H1 (cell line): ENCODE measurements around the gene IQCE. TPM values are rescaled to one million over a fixed set of nuclear protein-coding genes. Genes with fewer than 3 reads are reported as not detected.

Experiments
- CTCF ChIA-PET: fragments of 300-600 bp; sonication (Branson Sonifier 250); formaldehyde crosslinking; loops from one replicate; lab custom pipeline; 2021; ENCODE audit not compliant: partially characterized antibody; lab: Charles Lee
- POLR2A ChIA-PET: fragments of 300-600 bp; sonication (Branson Sonifier 250); formaldehyde crosslinking; loops from one replicate; lab custom pipeline; 2021; ENCODE audit warnings: inconsistent platforms; ENCODE audit not compliant: partially characterized antibody; lab: Charles Lee
- DNase-seq, 2 experiments: peaks; one replicate each; pipeline versions ENCODE4 v3.0.0 to v3.0.0-alpha.2; 2010 to 2022; ENCODE audit warnings: low spot score in 2 of 2, low read depth in 1 of 2, mixed read lengths in 1 of 2
- FAIRE-seq: peaks from 2 replicates; lab custom pipeline; 2011; peaks lifted over from hg19 to GRCh38; lab: Jason Lieb, UNC
- H2AFZ ChIP-seq: 2 replicates; pipeline ENCODE4 v1.8.1; 2012; ENCODE audit warnings: low read length, inconsistent platforms
- H2AK5ac ChIP-seq: 2 replicates; pipeline ENCODE4 v1.6.1; 2013; ENCODE audit warnings: low read depth, low read length
- H2BK120ac ChIP-seq: replicated peaks from 2 replicates; pipeline ENCODE3; 2013; ENCODE audit warnings: low read depth, low read length, inconsistent platforms
- H2BK12ac ChIP-seq: 2 replicates; pipeline ENCODE4 v1.6.1; 2013; ENCODE audit warnings: low read depth, low read length
- H2BK15ac ChIP-seq: 2 replicates; pipeline ENCODE4 v1.6.1; 2013; ENCODE audit warnings: low read length
- H2BK20ac ChIP-seq: 2 replicates; pipeline ENCODE4 v1.6.1; 2013; ENCODE audit warnings: low read length
- H2BK5ac ChIP-seq: 2 replicates; pipeline ENCODE4 v1.6.1; 2013; ENCODE audit warnings: low read depth, low read length
- H3K14ac ChIP-seq: 2 replicates; pipeline ENCODE4 v1.6.1; 2013; ENCODE audit warnings: inconsistent platforms; ENCODE audit not compliant: insufficient read length
- H3K18ac ChIP-seq: 2 replicates; pipeline ENCODE4 v1.6.1; 2013; ENCODE audit warnings: low read length; ENCODE audit errors: extremely low read depth
- H3K23ac ChIP-seq: 2 replicates; pipeline ENCODE4 v1.6.1; 2013; ENCODE audit warnings: inconsistent platforms; ENCODE audit not compliant: insufficient read length
- H3K23me2 ChIP-seq: 2 replicates; pipeline ENCODE4 v1.6.1; 2013; ENCODE audit warnings: low read depth, low read length
- H3K27ac ChIP-seq: 2 replicates; pipeline ENCODE4 v1.6.1; 2011; ENCODE audit warnings: low read depth, low read length, inconsistent platforms
- H3K27me3 ChIP-seq, 4 experiments: replicated peaks in 1 of 4; 1 replicate in 1 of 4; 2 replicates in 3 of 4; pipeline versions ENCODE4 v1.6.1 to v1.8.1; 2011 to 2013; ENCODE audit warnings: low read length in 3 of 4, mild to moderate bottlenecking in 3 of 4, inconsistent platforms in 2 of 4, mixed read lengths in 2 of 4, moderate library complexity in 1 of 4; ENCODE audit not compliant: control insufficient read depth in 3 of 4, insufficient read depth in 3 of 4; ENCODE audit errors: extremely low read depth in 1 of 4
- H3K36me3 ChIP-seq, 4 experiments: 2 replicates each; pipeline versions ENCODE4 v1.6.1 to v1.8.1; 2011 to 2013; ENCODE audit warnings: mild to moderate bottlenecking in 4 of 4, low read length in 3 of 4, moderate library complexity in 2 of 4, control low read depth in 1 of 4, inconsistent platforms in 1 of 4; ENCODE audit not compliant: insufficient read depth in 4 of 4, control insufficient read depth in 2 of 4
- H3K4ac ChIP-seq: replicated peaks from 2 replicates; pipeline ENCODE3; 2013; ENCODE audit warnings: low read length, low read depth, mixed read lengths, inconsistent platforms; ENCODE audit not compliant: insufficient read length
- H3K4me1 ChIP-seq, 4 experiments: replicated peaks in 1 of 4; 1 replicate in 1 of 4; 2 replicates in 3 of 4; pipeline versions ENCODE4 v1.6.1 to v1.8.1; 2011 to 2013; ENCODE audit warnings: low read length in 3 of 4, inconsistent platforms in 2 of 4, mixed read lengths in 1 of 4; ENCODE audit not compliant: insufficient read depth in 4 of 4, control insufficient read depth in 3 of 4
- H3K4me2 ChIP-seq, 2 experiments: 2 replicates each; pipeline versions ENCODE4 v1.6.1 to v1.8.1; 2011 to 2013; ENCODE audit warnings: low read depth in 2 of 2, low read length in 2 of 2, control low read depth in 1 of 2, inconsistent platforms in 1 of 2, mild to moderate bottlenecking in 1 of 2; ENCODE audit not compliant: insufficient read depth in 1 of 2
- H3K4me3 ChIP-seq, 4 experiments: fragments of 200-600, 300-600 bp in 1 of 4; sonication (generic), shearing (Covaris generic), sonication (Bioruptor Twin) in 1 of 4; 2 replicates each; pipeline versions ENCODE4 v1.5.1 to v1.8.1; 2011 to 2016; ENCODE audit warnings: low read length in 4 of 4, low read depth in 3 of 4, control low read depth in 2 of 4, inconsistent platforms in 2 of 4, mild to moderate bottlenecking in 2 of 4, mixed read lengths in 1 of 4, moderate library complexity in 1 of 4; ENCODE audit not compliant: insufficient read depth in 2 of 4; ENCODE audit errors: extremely low read depth in 1 of 4
- H3K56ac ChIP-seq: replicated peaks from 2 replicates; pipeline ENCODE3; 2013; ENCODE audit warnings: low read depth, mild to moderate bottlenecking, mixed read lengths, low read length, inconsistent platforms; ENCODE audit not compliant: insufficient read length
- H3K79me1 ChIP-seq: 2 replicates; pipeline ENCODE4 v1.6.1; 2013; ENCODE audit warnings: low read depth, low read length, control low read depth
- H3K79me2 ChIP-seq, 2 experiments: 2 replicates each; pipeline versions ENCODE4 v1.6.1 to v1.8.1; 2012 to 2013; ENCODE audit warnings: low read length in 2 of 2, mild to moderate bottlenecking in 2 of 2, inconsistent platforms in 1 of 2; ENCODE audit not compliant: insufficient read depth in 2 of 2, control insufficient read depth in 1 of 2
- H3K9ac ChIP-seq, 4 experiments: replicated peaks in 1 of 4; 1 replicate in 1 of 4; 2 replicates in 3 of 4; pipeline versions ENCODE4 v1.6.1 to v1.8.1; 2011 to 2013; ENCODE audit warnings: low read depth in 3 of 4, low read length in 3 of 4, control low read depth in 2 of 4, mild to moderate bottlenecking in 2 of 4, moderate library complexity in 2 of 4, inconsistent platforms in 1 of 4; ENCODE audit errors: extremely low read depth in 1 of 4
- H3K9me3 ChIP-seq, 2 experiments: 2 replicates each; pipeline versions ENCODE4 v1.6.1 to v1.8.1; 2012 to 2013; ENCODE audit warnings: mild to moderate bottlenecking in 2 of 2, moderate library complexity in 2 of 2, control low read depth in 1 of 2, inconsistent platforms in 1 of 2, low read depth in 1 of 2, low read length in 1 of 2, mixed read lengths in 1 of 2; ENCODE audit not compliant: insufficient read depth in 2 of 2
- H4K20me1 ChIP-seq, 2 experiments: replicated peaks in 1 of 2; 2 replicates each; pipeline versions ENCODE3 to v1.8.1; 2011 to 2013; ENCODE audit warnings: inconsistent platforms in 2 of 2, low read length in 2 of 2, mild to moderate bottlenecking in 1 of 2; ENCODE audit not compliant: insufficient read depth in 2 of 2, control insufficient read depth in 1 of 2
- H4K5ac ChIP-seq: 2 replicates; pipeline ENCODE4 v1.6.1; 2013; ENCODE audit warnings: low read length, low read depth, mixed read lengths, inconsistent platforms; ENCODE audit not compliant: insufficient read length
- H4K8ac ChIP-seq: 2 replicates; pipeline ENCODE4 v1.8.0; 2013; ENCODE audit warnings: mild to moderate bottlenecking, moderate library complexity, low read length, inconsistent platforms; ENCODE audit not compliant: insufficient read depth; ENCODE audit errors: extremely low read depth
- H4K91ac ChIP-seq: replicated peaks from 2 replicates; pipeline ENCODE3; 2013; ENCODE audit warnings: low read length, mixed read lengths, inconsistent platforms; ENCODE audit not compliant: insufficient read length
- ASH2L ChIP-seq: fragments of 200-600, 300-600 bp; sonication (generic); IDR thresholded peaks from one replicate; pipeline ENCODE4 v1.7.1; 2017; ENCODE audit warnings: low read length
- ATF2 ChIP-seq: IDR thresholded peaks from 2 replicates; pipeline ENCODE4 v1.6.1; 2012; ENCODE audit warnings: low read length, inconsistent platforms
- CBX8 ChIP-seq: fragments of 300-800, 300-1000 bp; sonication (generic); IDR thresholded peaks from 2 replicates; pipeline ENCODE4 v1.7.1; 2016; ENCODE audit warnings: low read depth, low read length, borderline replicate concordance
- CHD1 ChIP-seq: IDR thresholded peaks from 2 replicates; pipeline ENCODE4 v1.6.1; 2012; ENCODE audit warnings: low read depth, low read length, improper control_type of control experiment
- CTBP2 ChIP-seq: IDR thresholded peaks from 2 replicates; pipeline ENCODE4 v1.7.0; 2011; ENCODE audit warnings: borderline replicate concordance, mild to moderate bottlenecking, moderate library complexity, mixed read lengths, low read length; ENCODE audit not compliant: insufficient read depth, insufficient read length
- EP300 ChIP-seq, 2 experiments: IDR thresholded peaks; 1 replicate in 1 of 2; 2 replicates in 1 of 2; pipeline ENCODE4 v1.6.1; 2011 to 2012; ENCODE audit warnings: low read depth in 2 of 2, low read length in 2 of 2, mild to moderate bottlenecking in 2 of 2, borderline replicate concordance in 1 of 2, inconsistent platforms in 1 of 2, moderate library complexity in 1 of 2
- KDM4A ChIP-seq: IDR thresholded peaks from one replicate; pipeline ENCODE4 v1.7.1; 2012; ENCODE audit warnings: low read depth, mild to moderate bottlenecking, moderate library complexity, low read length, inconsistent platforms; ENCODE audit not compliant: severe bottlenecking
- MAX ChIP-seq: IDR thresholded peaks from 2 replicates; pipeline ENCODE4 v1.6.1; 2012; ENCODE audit warnings: inconsistent platforms
- POLR2AphosphoS5 ChIP-seq: IDR thresholded peaks from 2 replicates; pipeline ENCODE4 v1.6.1; 2011; ENCODE audit warnings: low read depth, low read length
- RXRA ChIP-seq: IDR thresholded peaks from 2 replicates; pipeline ENCODE4 v1.6.1; 2011; ENCODE audit warnings: low read depth, mild to moderate bottlenecking, low read length, moderate library complexity; ENCODE audit not compliant: insufficient read depth
- SRF ChIP-seq: IDR thresholded peaks from 2 replicates; pipeline ENCODE4 v1.6.1; 2011; ENCODE audit warnings: mild to moderate bottlenecking, low read depth, low read length, moderate library complexity
- TCF12 ChIP-seq: IDR thresholded peaks from 2 replicates; pipeline ENCODE4 v1.6.1; 2011; ENCODE audit warnings: low read depth, mild to moderate bottlenecking, low read length
- WGBS, 2 experiments: shearing (Covaris generic) in 1 of 2; methylation state at CpG; one replicate each; pipeline versions ENCODE4 v1.1.6 to v1.1.7; 2013 to 2015; ENCODE audit warnings: low lambda C conversion rate in 2 of 2, mixed read lengths in 2 of 2, inconsistent platforms in 1 of 2, low coverage in 1 of 2, missing lambda C conversion rate in 1 of 2; ENCODE audit not compliant: insufficient replicate concordance in 2 of 2, insufficient coverage in 1 of 2, insufficient read length in 1 of 2; ENCODE audit errors: extremely low coverage in 1 of 2, missing lambda C conversion rate in 1 of 2; 5-methylcytosine and 5-hydroxymethylcytosine counted together
- polyA plus RNA-seq, 7 experiments: library from polyadenylated mRNA; depleted of rRNA in 3 of 7; stranded (reverse) in 5 of 7; unstranded in 2 of 7; fragments of >200 nt in 5 of 7; fragments of 200-250 nt in 2 of 7; gene quantifications; 1 replicate in 5 of 7; 2 replicates in 1 of 7; 4 replicates in 1 of 7; pipeline versions ENCODE4 v1.2.1 to v1.2.3, GENCODE V29; 2011 to 2013; ENCODE audit warnings: missing spikeins in 2 of 7, mixed read lengths in 2 of 7
- total RNA-seq: library from RNA; stranded (reverse); fragmentation: NEBNext Ultra II Directional; extraction: Animal tissue kit (Norgen Biotek cat#: 25700); gene quantifications from 2 replicates; pipeline ENCODE4 v1.2.1, GENCODE V29; 2021

IQCE gene
- total and polyA plus RNA-seq, 2 of the 8 experiments (the other 6 are each of a cell fraction or from before 2014, with no cell fraction given), result 2.2 to 4.9 TPM

- FAIRE-seq (no peak), DNase-seq (no peak)
- H3K27me3 ChIP-seq, result no peaks in the 10 kb centered on the region
- H3K9me3 ChIP-seq, result no peaks in the 10 kb centered on the region
- no peak overlapping the region for H3K18ac ChIP-seq
- no peak overlapping the region for H4K8ac ChIP-seq
- H4K5ac ChIP-seq, result no peak overlapping the region
- H3K27ac ChIP-seq, result no peak overlapping the region
- no peak overlapping the region for H3K4ac ChIP-seq
- no peak overlapping the region for H2BK120ac ChIP-seq
- no peak overlapping the region for H2BK12ac ChIP-seq
- no peak overlapping the region for H3K23ac ChIP-seq
- no peak overlapping the region for H3K14ac ChIP-seq
- peak overlapping the region; percentile 12; the same call in 1 of the 2 replicates for H2BK5ac ChIP-seq
- WGBS, 2 experiments, result 95% methylated on average over 11 of the region's 11 CpGs; no CpG with 5 or more reads in 1 of the 2 experiments
- H2BK15ac ChIP-seq, result no peak overlapping the region
- no peak overlapping the region for H4K91ac ChIP-seq
- H3K4me3 ChIP-seq, result no peak overlapping the region
- peaks cover 7 to 29% of the 10 kb centered on the region in 2 experiments for H4K20me1 ChIP-seq
- H2BK20ac ChIP-seq, result no peak overlapping the region
- H2AFZ ChIP-seq, result no peak overlapping the region
- CTCF ChIA-PET, result interaction anchor here (1.2 to 3.8 kb wide), 8 partner anchors 10 to 198 kb away, joined by 3 to 26 read pairs (median 6); partner anchors contain the start of gene BRAT1
- peaks cover 4% of the 10 kb centered on the region; the same call in 1 of the 2 replicates for H3K79me1 ChIP-seq
- H3K9ac ChIP-seq, result no peak overlapping the region
- H3K79me2 ChIP-seq, result peaks cover 0 to 2% of the 10 kb centered on the region in 2 experiments; a peak in 1 of 4 replicates
- POLR2A ChIA-PET, result interaction anchor here (0.7 to 1.9 kb wide), 8 partner anchors 9 to 64 kb away, joined by 3 to 9 read pairs (median 3); no protein-coding TSS in a partner anchor
- no peak overlapping the region for H3K56ac ChIP-seq
- peaks cover under 1 to 18% (median 10%) of the 10 kb centered on the region in 4 experiments for H3K4me1 ChIP-seq
- H3K36me3 ChIP-seq, result peaks cover 2 to 37% (median 19%) of the 10 kb centered on the region in 4 experiments
- H2AK5ac ChIP-seq, result no peak overlapping the region
- no peak overlapping the region for H3K4me2 ChIP-seq
- H3K23me2 ChIP-seq, result no peaks in the 10 kb centered on the region
- TF ChIP-seq MAX (no peak), TCF12 (no peak), POLR2AphosphoS5 (no peak), RXRA (no peak), SRF (no peak), CBX8 (no peak), ATF2 (no peak), CTBP2 (no peak), KDM4A (no peak), ASH2L (no peak), CHD1 (no peak), EP300 (IDR thresholded peaks at IDR 0.05; ENCODE audit: borderline replicate concordance in 1 of 2, low read depth in 2 of 2, low read length in 2 of 2) (no peak)
Observed at GRCh38 chr7:2649991-2650390, 91.2 kb downstream of the IQCE start.
